ENCODE measurements around the gene STXBP6.

Gene STXBP6

GRCh38 chr14:25037032-25037431, 12.9 kb downstream of the STXBP6 start:
- FAIRE-seq (no peak), DNase-seq (ENCODE audit: insufficient read length, low spot score) (no peak)
- TF ChIP-seq CTCF (IDR thresholded peaks at IDR 0.05; ENCODE audit: insufficient read depth, missing control alignments): no peak

GRCh38 chr14:25034803-25035681, 14.9 kb downstream of the STXBP6 start:
- TF ChIP-seq CTCF (IDR thresholded peaks at IDR 0.05; ENCODE audit: insufficient read depth, missing control alignments): no peak
- FAIRE-seq (no peak), DNase-seq (ENCODE audit: insufficient read length, low spot score) (no peak)

DNA sequence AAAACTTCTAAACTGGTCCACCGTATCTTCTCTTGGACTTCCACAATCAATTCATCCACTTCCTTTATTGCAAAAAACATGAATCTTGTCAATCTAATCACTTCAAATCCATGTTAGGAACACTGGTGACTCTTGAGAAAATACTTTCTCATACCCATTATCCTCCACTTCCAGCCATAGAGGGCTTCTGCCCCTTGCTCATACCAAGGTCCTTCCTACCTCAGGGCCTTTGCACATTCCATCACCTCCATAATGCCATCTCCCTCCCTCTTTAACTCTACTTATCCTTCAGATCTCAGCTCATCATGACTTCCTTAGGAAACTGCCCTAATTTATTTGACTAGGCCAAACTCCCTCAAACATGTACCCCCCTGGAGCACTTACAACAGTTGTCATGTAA, 16.6 kb downstream of the STXBP6 start:
- no peak for TF ChIP-seq CTCF (IDR thresholded peaks at IDR 0.05; ENCODE audit: insufficient read depth, missing control alignments)
- FAIRE-seq (no peak), DNase-seq (ENCODE audit: insufficient read length, low spot score) (no peak)

DNA sequence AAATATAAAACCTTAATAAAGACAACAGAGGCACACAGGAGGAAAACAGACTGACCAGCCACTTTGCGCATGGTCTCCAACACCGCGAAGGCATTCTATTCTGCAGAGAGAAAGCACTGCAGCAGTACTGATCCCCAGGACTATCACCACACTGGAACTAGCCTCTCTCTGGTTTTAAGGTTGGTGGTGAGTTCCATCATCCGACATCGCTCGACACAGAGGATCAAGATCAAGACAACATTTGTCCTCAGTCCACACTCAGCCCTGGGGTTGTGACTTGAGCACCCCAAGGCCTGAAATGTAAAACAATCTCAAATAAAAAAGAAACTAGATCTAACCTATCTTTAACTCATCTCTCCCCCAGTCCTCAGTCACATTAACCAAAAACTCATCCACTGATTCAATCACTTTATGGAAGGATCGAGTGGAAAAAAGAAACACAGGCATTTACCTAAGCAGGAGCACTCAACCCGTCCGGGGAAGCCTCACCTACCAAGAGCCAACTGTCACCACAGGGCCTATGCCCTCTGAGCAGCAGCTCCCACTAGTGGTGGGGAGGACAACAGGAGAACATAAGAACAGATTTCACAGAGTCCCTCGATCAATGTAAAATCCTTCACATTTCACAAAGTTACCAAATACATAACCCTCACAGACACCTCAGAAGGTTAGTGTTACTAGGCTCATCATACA, 17.7 kb downstream of the STXBP6 start:
- TF ChIP-seq CTCF (IDR thresholded peaks at IDR 0.05; ENCODE audit: insufficient read depth, missing control alignments): peak; percentile 7
- FAIRE-seq (no peak), DNase-seq (ENCODE audit: insufficient read length, low spot score) (no peak)

- TF ChIP-seq CTCF (IDR thresholded peaks at IDR 0.05; ENCODE audit: insufficient read depth, missing control alignments): no peak
- FAIRE-seq (no peak), DNase-seq (ENCODE audit: insufficient read length, low spot score) (no peak)
Measured at GRCh38 chr14:25026476-25027137, 23.3 kb downstream of the STXBP6 start.

- DNase-seq (ENCODE audit: insufficient read length, low spot score): no peak
- FAIRE-seq: no peak
- TF ChIP-seq CTCF (IDR thresholded peaks at IDR 0.05; ENCODE audit: insufficient read depth, missing control alignments): no peak
Measured at GRCh38 chr14:25019892-25020291, 30.1 kb downstream of the STXBP6 start.

Data from D721Med (cell line).